Erythroblast (primary cell): ENCODE measurements around the gene PDIA5.

Experiments
- GATA1 ChIP-seq: IDR thresholded peaks from 2 replicates; pipeline ENCODE4 v1.6.1; 2011; ENCODE audit warnings: low read depth, mild to moderate bottlenecking, control low read depth, low read length, moderate library complexity
- POLR2A ChIP-seq: IDR thresholded peaks from 2 replicates; pipeline ENCODE4 v1.6.1; 2011; ENCODE audit warnings: mild to moderate bottlenecking, low read length

DNA sequence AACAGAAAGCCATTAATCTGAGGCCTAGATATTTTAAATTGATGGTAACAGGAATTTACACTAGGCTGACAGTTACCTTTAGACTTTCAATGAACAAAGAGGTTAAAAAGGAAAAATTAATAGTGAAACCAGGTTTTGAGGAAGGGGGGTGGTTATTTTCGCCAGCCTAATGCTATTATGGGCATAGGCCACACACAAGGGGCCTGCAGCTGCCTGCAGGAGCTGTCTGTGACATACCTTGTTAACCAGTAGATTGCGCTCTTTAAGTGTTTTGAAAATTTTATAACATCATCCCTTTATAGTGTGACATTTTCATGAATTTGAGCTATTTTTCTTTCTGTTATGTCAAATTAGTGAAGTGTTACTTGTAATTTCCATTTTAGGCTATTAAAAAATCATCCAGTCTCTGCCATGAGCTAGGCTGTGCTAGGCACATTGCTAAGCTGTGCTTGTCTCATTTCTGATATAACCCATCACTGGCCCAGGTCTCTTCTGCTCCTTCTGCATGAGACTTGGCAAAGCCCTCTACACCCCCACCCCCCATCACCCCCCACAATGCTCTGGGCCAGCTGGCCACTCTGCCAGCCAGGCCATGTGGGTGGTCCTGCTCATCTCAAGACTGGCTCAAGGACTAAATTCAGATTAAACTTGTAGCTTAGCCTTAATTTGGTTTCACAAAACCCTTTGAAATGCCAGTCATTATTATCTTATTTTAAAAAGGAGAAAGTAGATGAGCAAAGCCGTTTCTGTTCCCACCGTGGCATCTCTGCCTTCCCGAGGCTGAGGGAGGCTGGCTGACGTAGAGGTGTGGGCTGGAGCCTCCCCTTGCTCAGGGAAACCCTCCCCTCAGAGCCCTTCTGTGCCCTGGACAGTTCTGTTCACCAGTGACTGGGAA lies 86.5 kb downstream of the PDIA5 start:
- no peak for TF ChIP-seq POLR2A
- no peak for TF ChIP-seq GATA1
